ENCODE results near the gene NXNL2.

NXNL2 gene

GRCh38 chr9:88534456-88535225 lies at the start of gene NXNL2:
NXNL2 (plus strand) TSS chr9:88535178; CDS start chr9:88535435, 257 bp downstream.
- peaks cover 12% of the 10 kb centered on the region for H3K4me1 Mint-ChIP-seq
- peak within 1 kb of the TSS; percentile 9 for H3K4me3 Mint-ChIP-seq
- no peaks in the 10 kb centered on the region for H3K9me3 Mint-ChIP-seq
- H3K36me3 Mint-ChIP-seq: no peaks in the 10 kb centered on the region
- DNase-seq (ENCODE audit: low spot score in 2 of 2) (no peak), ATAC-seq (no peak)
- H3K27ac Mint-ChIP-seq: no peak within 1 kb of the TSS

- no peak overlapping the region for H3K4me3 Mint-ChIP-seq
- H3K36me3 Mint-ChIP-seq: no peaks in the 10 kb centered on the region
- H3K27ac Mint-ChIP-seq: no peak overlapping the region
- no peaks in the 10 kb centered on the region for H3K4me1 Mint-ChIP-seq
- no peaks in the 10 kb centered on the region for H3K9me3 Mint-ChIP-seq
- DNase-seq (ENCODE audit: low spot score in 2 of 2) (no peak), ATAC-seq (no peak)
Observed at GRCh38 chr9:88488166-88488565, 46.8 kb upstream of the NXNL2 start.

GRCh38 chr9:88494983-88495721 lies 39.8 kb upstream of the NXNL2 start:
- Mint-ChIP-seq H3K4me3 (no peak overlapping the region), H3K36me3 (no peaks in the 10 kb centered on the region), H3K27ac (no peak overlapping the region), H3K9me3 (no peaks in the 10 kb centered on the region), H3K4me1 (no peaks in the 10 kb centered on the region)
- DNase-seq (ENCODE audit: low spot score in 2 of 2) (no peak), ATAC-seq (no peak)

- Mint-ChIP-seq H3K9me3 (no peaks in the 10 kb centered on the region), H3K4me3 (no peak overlapping the region), H3K27ac (no peak overlapping the region), H3K4me1 (no peaks in the 10 kb centered on the region), H3K36me3 (no peaks in the 10 kb centered on the region)
- no peak for ATAC-seq
- DNase-seq (ENCODE audit: low spot score in 2 of 2): no peak
Observed at GRCh38 chr9:88497224-88497623, 37.8 kb upstream of the NXNL2 start.

GRCh38 chr9:88498880-88499279 lies 36.1 kb upstream of the NXNL2 start:
- H3K9me3 Mint-ChIP-seq: no peaks in the 10 kb centered on the region
- no peak overlapping the region for H3K4me3 Mint-ChIP-seq
- ATAC-seq (no peak), DNase-seq (ENCODE audit: low spot score in 2 of 2) (no peak)
- H3K27ac Mint-ChIP-seq: no peak overlapping the region
- no peaks in the 10 kb centered on the region for H3K4me1 Mint-ChIP-seq
- no peaks in the 10 kb centered on the region for H3K36me3 Mint-ChIP-seq

GRCh38 chr9:88501086-88501485 lies 33.9 kb upstream of the NXNL2 start:
- H3K36me3 Mint-ChIP-seq: no peaks in the 10 kb centered on the region
- no peaks in the 10 kb centered on the region for H3K4me1 Mint-ChIP-seq
- H3K9me3 Mint-ChIP-seq: no peaks in the 10 kb centered on the region
- H3K4me3 Mint-ChIP-seq: no peak overlapping the region
- no peak overlapping the region for H3K27ac Mint-ChIP-seq
- no peak for ATAC-seq
- no peak for DNase-seq (ENCODE audit: low spot score in 2 of 2)

- ATAC-seq (no peak), DNase-seq (ENCODE audit: low spot score in 2 of 2) (no peak)
- no peaks in the 10 kb centered on the region for H3K9me3 Mint-ChIP-seq
- no peaks in the 10 kb centered on the region for H3K4me1 Mint-ChIP-seq
- no peaks in the 10 kb centered on the region for H3K36me3 Mint-ChIP-seq
- H3K4me3 Mint-ChIP-seq: no peak overlapping the region
- H3K27ac Mint-ChIP-seq: no peak overlapping the region
Observed at GRCh38 chr9:88502552-88503034, 32.4 kb upstream of the NXNL2 start.

- Mint-ChIP-seq H3K27ac (no peak overlapping the region), H3K36me3 (no peaks in the 10 kb centered on the region)
Observed at GRCh38 chr9:88503081-88503844, 31.7 kb upstream of the NXNL2 start.

GRCh38 chr9:88503845-88504764 lies 30.9 kb upstream of the NXNL2 start:
- Mint-ChIP-seq H3K36me3 (no peaks in the 10 kb centered on the region), H3K4me1 (no peaks in the 10 kb centered on the region), H3K9me3 (no peaks in the 10 kb centered on the region), H3K27ac (no peak overlapping the region), H3K4me3 (no peak overlapping the region)
- no peak for DNase-seq (ENCODE audit: low spot score in 2 of 2)
- peak; percentile 24 for ATAC-seq

More at GRCh38 chr9:88503081-88503844, 31.7 kb upstream of the NXNL2 start:
- DNase-seq (ENCODE audit: low spot score in 2 of 2) (no peak), ATAC-seq (peak; percentile 17)
- no peaks in the 10 kb centered on the region for H3K4me1 Mint-ChIP-seq
- H3K4me3 Mint-ChIP-seq: no peak overlapping the region
- H3K9me3 Mint-ChIP-seq: no peaks in the 10 kb centered on the region

GRCh38 chr9:88508326-88508725 lies 26.7 kb upstream of the NXNL2 start:
- no peaks in the 10 kb centered on the region for H3K36me3 Mint-ChIP-seq
- H3K9me3 Mint-ChIP-seq: no peaks in the 10 kb centered on the region
- H3K27ac Mint-ChIP-seq: no peak overlapping the region

GRCh38 chr9:88511906-88512305 lies 23.1 kb upstream of the NXNL2 start:
- H3K36me3 Mint-ChIP-seq: no peaks in the 10 kb centered on the region
- no peaks in the 10 kb centered on the region for H3K4me1 Mint-ChIP-seq
- peaks cover 6% of the 10 kb centered on the region for H3K9me3 Mint-ChIP-seq
- no peak overlapping the region for H3K27ac Mint-ChIP-seq
- DNase-seq (ENCODE audit: low spot score in 2 of 2): no peak
- ATAC-seq: no peak
- H3K4me3 Mint-ChIP-seq: no peak overlapping the region

More at GRCh38 chr9:88508326-88508725, 26.7 kb upstream of the NXNL2 start:
- ATAC-seq (no peak), DNase-seq (ENCODE audit: low spot score in 2 of 2) (no peak)
- Mint-ChIP-seq H3K4me1 (no peaks in the 10 kb centered on the region), H3K4me3 (no peak overlapping the region)

- no peaks in the 10 kb centered on the region for H3K36me3 Mint-ChIP-seq
- DNase-seq (ENCODE audit: low spot score in 2 of 2) (no peak), ATAC-seq (no peak)
- no peak overlapping the region for H3K4me3 Mint-ChIP-seq
- H3K9me3 Mint-ChIP-seq: peaks cover 6% of the 10 kb centered on the region
- H3K27ac Mint-ChIP-seq: no peak overlapping the region
- no peaks in the 10 kb centered on the region for H3K4me1 Mint-ChIP-seq
Observed at GRCh38 chr9:88514247-88514646, 20.7 kb upstream of the NXNL2 start.

GRCh38 chr9:88521308-88521707 lies 13.7 kb upstream of the NXNL2 start:
- ATAC-seq: no peak
- no peaks in the 10 kb centered on the region for H3K4me1 Mint-ChIP-seq
- H3K9me3 Mint-ChIP-seq: peaks cover 3% of the 10 kb centered on the region

GRCh38 chr9:88522360-88522759 lies 12.6 kb upstream of the NXNL2 start:
- no peak overlapping the region for H3K27ac Mint-ChIP-seq
- no peak for DNase-seq (ENCODE audit: low spot score in 2 of 2)
- H3K4me3 Mint-ChIP-seq: no peak overlapping the region
- H3K9me3 Mint-ChIP-seq: no peaks in the 10 kb centered on the region
- no peaks in the 10 kb centered on the region for H3K4me1 Mint-ChIP-seq
- no peak for ATAC-seq
- H3K36me3 Mint-ChIP-seq: no peaks in the 10 kb centered on the region

More at GRCh38 chr9:88521308-88521707, 13.7 kb upstream of the NXNL2 start:
- no peak overlapping the region for H3K27ac Mint-ChIP-seq
- H3K4me3 Mint-ChIP-seq: no peak overlapping the region
- no peaks in the 10 kb centered on the region for H3K36me3 Mint-ChIP-seq
- DNase-seq (ENCODE audit: low spot score in 2 of 2): no peak
